Mucosa of gallbladder (tissue), 1 donor: ENCODE results near the gene IPO9. TPM values are rescaled to one million over a fixed set of nuclear protein-coding genes. Genes with fewer than 3 reads are reported as not detected.
"Not testable (repeated sequence)": the region's sequence is repeated elsewhere in the genome, so short reads cannot be mapped to it uniquely, and the experiment has no call there.

Source experiments
- DNase-seq: peaks from one replicate; pipeline ENCODE4 v3.0.0-alpha.2; 2020; ENCODE audit warnings: low spot score
- total RNA-seq: library from RNA; stranded (reverse); gene quantifications from one replicate; pipeline ENCODE4 v1.2.1, GENCODE V29; 2021
- donor health status: DM: no; HTN: no; CAD: no.

IPO9 gene
- total RNA-seq, 1 donor from 2014 or later, result 35.0 TPM

DNA sequence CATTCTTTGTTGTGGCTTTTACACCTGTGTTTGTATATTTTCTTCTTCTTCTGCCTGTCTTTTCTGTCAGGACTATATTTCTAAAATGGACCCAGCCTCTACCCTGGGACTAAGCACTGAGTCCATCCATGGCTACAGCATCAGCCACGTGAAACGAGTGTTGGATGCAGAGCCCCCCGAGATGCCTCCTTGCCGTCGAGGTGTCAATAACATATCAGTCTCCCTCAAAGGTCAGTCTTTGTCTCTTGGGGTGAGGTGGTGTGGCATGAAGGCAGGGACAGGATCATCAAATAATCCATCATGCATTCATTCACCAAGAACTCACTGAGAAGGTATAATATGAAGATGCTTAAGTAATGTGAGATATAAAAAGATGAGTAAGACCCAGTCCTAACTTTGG is 19.1 kb upstream of the IPO9 start:
- DNase-seq, result no peak

GRCh38 chr1:201810466-201811216 is 18.3 kb upstream of the IPO9 start:
- no peak for DNase-seq

DNA sequence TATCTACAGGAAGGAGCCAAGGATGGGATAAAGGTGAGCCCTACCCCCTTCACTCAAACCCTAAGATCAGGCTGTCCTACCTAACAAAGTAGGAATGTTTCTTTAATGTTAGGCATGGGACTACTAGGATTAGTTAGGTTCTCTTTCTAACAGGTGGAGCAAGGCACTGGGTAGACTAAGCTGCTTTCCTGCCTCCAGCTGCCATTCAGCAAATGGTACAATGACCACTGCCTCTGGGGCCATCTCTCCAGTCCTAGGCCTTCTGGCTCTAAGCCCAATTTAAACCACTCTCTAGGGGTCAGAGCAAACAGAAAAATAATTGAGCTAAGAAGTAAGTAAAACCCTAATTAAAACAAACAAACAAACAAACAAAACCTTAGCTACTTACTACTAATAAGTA is 15.7 kb upstream of the IPO9 start:
- no peak for DNase-seq

DNA sequence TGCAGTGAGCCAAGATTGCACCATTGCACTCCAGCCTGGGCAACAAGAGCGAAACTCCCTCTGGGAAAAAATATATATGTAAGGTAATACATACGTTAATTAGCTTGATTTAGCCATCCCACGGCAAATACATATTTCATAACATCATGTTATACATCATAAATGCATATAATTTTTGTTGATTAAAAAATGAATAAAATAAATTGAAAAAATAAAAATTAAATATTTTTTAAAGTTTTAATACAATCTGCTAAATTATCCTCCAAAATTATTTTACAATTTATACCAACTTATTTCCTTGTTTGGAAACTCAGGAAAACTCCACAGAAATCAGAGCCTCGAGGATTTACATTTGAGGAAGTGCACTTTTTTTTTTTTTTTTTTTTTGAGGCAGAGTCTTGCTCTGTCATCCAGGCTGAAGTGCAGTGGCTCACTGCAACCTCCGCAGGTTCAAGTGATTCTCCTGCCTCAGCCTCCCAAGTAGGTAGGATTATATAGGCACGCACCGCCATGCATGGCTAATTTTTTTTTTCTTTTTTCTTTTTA is 12.6 kb upstream of the IPO9 start:
- DNase-seq, result no peak

GRCh38 chr1:201818971-201819750 is 9.8 kb upstream of the IPO9 start:
- no peak for DNase-seq

DNA sequence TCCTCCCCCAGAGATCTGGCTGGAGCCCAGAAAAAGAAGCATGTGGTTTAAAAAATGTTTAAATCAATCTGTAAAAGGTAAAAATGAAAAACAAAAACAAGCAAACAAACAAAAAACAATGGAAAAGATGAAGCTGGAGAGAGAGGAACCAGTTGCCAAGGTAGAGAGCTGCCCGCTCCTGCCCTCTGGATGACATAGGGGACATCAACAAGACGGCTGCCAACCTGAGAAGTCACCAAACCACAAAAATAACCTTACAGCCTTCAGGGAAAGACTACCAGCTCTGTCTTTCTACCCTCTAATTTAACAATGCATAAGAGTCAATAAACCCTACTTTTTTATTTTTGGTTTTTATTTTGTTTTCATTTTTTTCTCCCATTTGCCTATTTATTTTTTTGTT is 8.5 kb upstream of the IPO9 start:
- DNase-seq, result no peak

GRCh38 chr1:201825245-201825644 is 3.7 kb upstream of the IPO9 start:
- DNase-seq, result no peak

DNA sequence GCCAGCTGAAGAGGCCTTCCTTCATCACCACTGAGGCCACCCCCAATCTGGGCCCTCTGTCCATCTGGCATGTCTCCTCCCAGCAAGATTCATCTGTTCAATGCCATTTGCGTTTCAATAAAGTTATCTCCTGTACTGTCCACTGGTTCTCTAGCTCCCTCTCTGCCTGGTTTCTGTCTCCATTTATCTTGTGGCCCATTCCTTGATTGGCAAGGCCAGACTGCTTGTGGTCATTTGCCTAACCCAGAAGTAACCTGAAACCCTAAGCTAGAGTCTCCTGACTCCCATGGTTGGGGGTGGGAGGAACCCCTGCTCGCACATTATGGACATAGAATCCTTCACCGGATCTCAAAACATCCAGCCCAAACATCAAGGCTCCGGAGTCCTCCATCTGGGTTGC is 2.1 kb upstream of the IPO9 start:
- DNase-seq, result no peak

- no peak for DNase-seq
Observed at GRCh38 chr1:201827321-201828216, 1.4 kb upstream of the IPO9 start.

- DNase-seq, result no peak
Observed at GRCh38 chr1:201828217-201828819, 639 bp upstream of the IPO9 start.

DNA sequence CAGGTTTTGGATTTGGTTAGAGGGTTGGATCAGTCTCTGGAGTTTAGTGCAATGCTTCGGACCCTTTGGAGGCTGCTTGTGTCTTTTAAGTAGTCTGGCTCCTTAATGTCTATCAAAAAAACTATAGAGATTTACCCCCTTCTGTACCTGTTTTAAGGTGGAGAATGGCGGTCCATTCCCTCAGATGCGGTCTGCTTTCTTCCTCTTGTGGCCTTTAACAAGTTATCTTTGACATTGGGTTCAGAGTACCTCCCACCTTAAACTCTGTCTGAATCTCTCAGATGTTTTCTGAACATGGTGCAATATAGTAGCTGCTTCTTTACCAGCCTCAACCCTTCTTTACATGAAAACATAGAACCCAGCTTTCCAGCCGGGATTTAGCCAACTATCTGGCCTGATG is 2.4 kb downstream of the IPO9 start:
- no peak for DNase-seq

GRCh38 chr1:201834621-201835020 is 5.7 kb downstream of the IPO9 start:
- no peak for DNase-seq

- DNase-seq, result no peak
Observed at GRCh38 chr1:201838381-201838780, 9.4 kb downstream of the IPO9 start.

- DNase-seq, result not testable (repeated sequence)
Observed at GRCh38 chr1:201839089-201839488, 10.1 kb downstream of the IPO9 start.

- DNase-seq, result no peak
Observed at GRCh38 chr1:201840055-201840454, 11.1 kb downstream of the IPO9 start.

DNA sequence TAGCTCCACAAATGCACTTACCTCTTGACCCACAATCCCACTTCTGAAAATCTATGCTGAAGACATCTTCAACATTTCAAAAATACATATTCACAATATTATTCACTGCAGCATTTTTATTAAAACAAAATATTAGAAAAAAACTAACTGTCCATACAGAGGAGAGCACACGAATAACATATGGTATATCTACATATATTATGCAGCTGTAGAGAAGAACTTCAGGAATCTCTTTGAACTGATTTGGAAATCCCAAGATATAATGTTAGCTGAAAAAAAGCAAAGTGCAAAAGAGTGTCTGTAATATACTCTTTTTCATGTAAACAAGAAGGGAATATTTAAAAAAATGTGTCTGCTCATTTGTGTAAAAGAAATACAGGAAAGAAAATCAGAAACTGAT is 11.5 kb downstream of the IPO9 start:
- no peak for DNase-seq

GRCh38 chr1:201841265-201841912 is 12.4 kb downstream of the IPO9 start:
- no peak for DNase-seq

DNA sequence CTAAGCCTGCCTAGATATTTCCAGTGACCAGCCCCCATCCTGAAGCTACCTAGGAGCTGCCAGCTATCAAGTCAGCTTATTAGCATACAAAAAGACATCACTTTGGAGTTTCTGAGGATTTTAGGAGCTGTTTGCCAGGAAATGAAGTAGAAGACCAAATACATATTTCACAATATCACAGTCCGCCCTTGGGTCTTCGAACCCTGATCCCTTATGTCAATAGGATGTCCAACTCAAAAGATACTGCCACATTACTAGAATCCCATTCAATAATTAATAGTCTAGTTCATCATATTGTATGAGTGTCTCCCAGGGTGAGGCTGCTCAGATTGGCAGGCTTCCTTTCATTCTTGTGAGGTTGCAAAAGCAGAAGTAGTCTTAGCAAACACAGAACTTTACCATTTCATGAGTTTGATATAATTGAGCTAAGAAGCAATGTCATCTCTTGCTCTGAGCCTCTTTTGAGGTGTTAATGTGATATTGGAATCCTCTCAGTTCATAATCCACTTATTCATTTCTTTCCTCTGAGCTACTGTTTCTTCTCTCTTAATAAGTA is 13.6 kb downstream of the IPO9 start:
- DNase-seq, result no peak

DNA sequence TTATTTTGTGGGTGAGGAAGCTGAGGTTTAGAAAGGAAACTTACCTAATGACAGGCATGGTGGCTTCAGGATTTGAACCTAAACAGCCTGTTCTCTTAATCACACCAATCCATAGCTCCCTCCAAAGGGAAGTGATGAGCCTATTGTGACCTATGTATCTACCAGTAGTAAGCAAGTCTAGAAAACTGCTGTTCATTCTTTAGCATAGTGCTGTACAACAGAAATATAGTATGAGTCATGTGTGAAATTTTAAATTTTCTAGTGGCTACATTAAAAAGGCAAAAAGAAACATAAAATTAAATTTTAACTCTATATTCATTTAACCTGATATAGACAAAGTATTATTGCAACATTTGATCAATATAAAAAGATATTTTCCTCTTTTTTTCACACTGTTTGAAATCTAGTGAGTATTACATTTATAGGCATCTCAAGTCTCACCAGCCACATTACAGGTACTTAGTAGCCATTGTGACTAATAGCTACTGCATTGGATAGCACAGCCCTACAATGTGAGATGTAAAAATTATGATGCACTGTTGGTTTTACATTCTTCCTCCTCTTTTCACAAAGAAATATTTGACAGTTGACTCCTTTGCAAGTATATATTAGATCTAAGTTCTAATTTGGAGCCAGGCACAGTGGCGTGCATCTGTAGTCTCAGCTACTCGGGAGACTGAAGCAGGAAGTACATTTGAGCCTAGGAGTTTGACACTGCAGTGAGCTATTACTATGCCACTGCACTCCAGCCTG is 16.6 kb downstream of the IPO9 start:
- no peak for DNase-seq

DNA sequence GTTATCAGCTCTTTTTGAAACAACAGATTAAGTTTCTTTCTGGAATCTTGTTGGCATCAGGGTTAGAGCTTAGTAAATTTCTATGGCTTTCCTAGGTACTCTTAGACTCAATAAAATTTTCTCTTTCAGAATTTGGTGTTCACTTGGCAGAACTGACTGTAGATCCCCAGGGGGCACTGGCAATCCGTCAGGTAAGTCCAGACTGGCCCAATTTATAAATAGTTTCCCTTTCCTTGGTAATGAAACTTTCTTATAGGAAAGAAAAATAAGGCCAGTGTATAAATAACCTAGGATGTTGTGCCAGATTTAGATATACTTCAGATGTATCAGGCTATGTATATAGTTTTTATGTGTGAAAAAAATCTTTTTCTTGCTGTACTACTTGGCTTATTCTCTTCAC is 18.2 kb downstream of the IPO9 start:
- DNase-seq, result no peak
